ENCODE results near the gene SLC43A2. TPM values are rescaled to one million over a fixed set of nuclear protein-coding genes. Genes with fewer than 3 reads are reported as not detected.

Gene SLC43A2
- total RNA-seq, 1 experiment from 2014 or later: 12.9 TPM

DNA sequence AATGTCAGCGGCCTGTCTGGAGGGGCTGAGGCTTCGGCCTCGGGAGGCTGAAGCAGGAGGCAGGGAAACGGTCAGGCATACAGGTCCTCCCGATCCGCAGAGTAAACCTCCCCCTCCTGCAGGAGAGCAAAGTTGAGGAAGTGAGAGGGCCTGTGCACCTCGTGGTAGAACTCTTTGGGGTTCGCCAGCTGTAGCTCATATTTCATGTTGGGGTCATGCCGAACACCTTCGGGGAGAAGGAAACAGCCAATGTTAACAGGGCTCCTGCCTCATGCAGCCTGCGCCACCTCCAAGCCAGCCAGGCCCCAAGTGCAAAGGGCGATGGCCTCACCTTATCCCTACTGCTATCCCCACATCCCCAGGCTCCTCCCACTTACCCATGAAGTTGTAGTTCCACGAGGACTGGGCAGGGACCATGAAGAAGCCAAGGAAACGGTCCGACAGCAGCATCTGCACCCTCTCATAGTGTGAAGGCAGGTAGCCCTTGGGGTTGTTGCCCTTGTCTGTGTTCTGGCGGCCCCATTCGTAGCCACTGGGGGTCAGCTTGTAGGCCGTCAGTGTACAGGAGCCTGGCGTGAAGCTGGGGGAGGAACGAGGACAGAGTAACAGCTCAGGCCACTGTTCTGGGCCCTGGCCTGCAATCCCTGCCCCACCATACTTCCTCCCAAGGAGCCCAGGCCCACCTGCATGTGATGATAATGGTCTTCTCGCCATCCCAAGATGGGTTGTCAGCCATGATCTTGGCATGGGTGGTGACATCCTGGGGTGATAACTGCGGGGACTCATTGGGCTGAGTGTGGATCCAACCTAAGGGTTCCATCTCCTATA, 22.3 kb upstream of the SLC43A2 start:
- Mint-ChIP-seq H3K9me3 (no peaks in the 10 kb centered on the region), H3K27me3 (ENCODE audit: low read depth) (no peaks in the 10 kb centered on the region; the same call in 1 of the 2 replicates), H3K36me3 (ENCODE audit: insufficient read depth in 1 of 3, low read depth in 3 of 3) (peaks cover 42 to 55% (median 49%) of the 10 kb centered on the region in 3 experiments; a peak in 6 of 7 replicates), H3K27ac (peak overlapping the region in 1 of 3 experiments; percentile 5; a peak in 1 of 7 replicates), H3K4me1 (peaks cover 14 to 17% of the 10 kb centered on the region in 2 experiments), H3K4me3 (0 out of 5 replicates have a peak overlapping the region, but pooled peaks of 1 of the 2 experiments have one; percentile 29)
- Histone ChIP-seq H3K56ac (ENCODE audit: insufficient read length, low read depth, low read length) (no peak overlapping the region), H3K9me3 (ENCODE audit: control insufficient read depth, low read depth, low read length) (no peaks in the 10 kb centered on the region), H2BK120ac (ENCODE audit: low read depth, low read length, poor library complexity, severe bottlenecking) (no peak overlapping the region), H3K79me2 (ENCODE audit: insufficient read depth, low read length) (no peaks in the 10 kb centered on the region), H3K4ac (ENCODE audit: low read depth, low read length) (no peak overlapping the region), H3K23ac (ENCODE audit: insufficient read length, low read depth, low read length) (no peak overlapping the region), H3T11ph (ENCODE audit: low read length) (no peak overlapping the region), H4K5ac (ENCODE audit: insufficient read length, low read depth, low read length) (no peak overlapping the region), H4K8ac (replicated peaks; ENCODE audit: insufficient read length, low read depth, low read length) (no peak overlapping the region), H3K9ac (ENCODE audit: extremely low read depth, insufficient read length, low read length) (no peak overlapping the region), H2AK5ac (ENCODE audit: insufficient read length, low read length) (no peak overlapping the region), H3K79me1 (ENCODE audit: insufficient read depth, low read depth, low read length, poor library complexity, severe bottlenecking) (no peaks in the 10 kb centered on the region), H3K23me2 (ENCODE audit: insufficient read length, low read depth, low read length, poor library complexity, severe bottlenecking) (peaks cover 8% of the 10 kb centered on the region), H2BK20ac (ENCODE audit: low read depth, low read length, poor library complexity, severe bottlenecking) (no peak overlapping the region), H4K20me1 (ENCODE audit: control insufficient read depth, insufficient read depth, insufficient read length) (no peaks in the 10 kb centered on the region), H2BK5ac (ENCODE audit: insufficient read length, low read length) (no peak overlapping the region), H2AFZ (ENCODE audit: low read length) (no peak overlapping the region), H2BK12ac (ENCODE audit: insufficient read length, low read depth, low read length) (no peak overlapping the region), H3K14ac (ENCODE audit: insufficient read depth, low read length) (no peak overlapping the region; the same call in 1 of the 2 replicates), H3K4me2 (ENCODE audit: insufficient read depth, insufficient read length, low read length) (no peak overlapping the region), H4K91ac (ENCODE audit: insufficient read length, low read depth, low read length) (no peak overlapping the region), H2BK15ac (ENCODE audit: low read depth, low read length) (no peak overlapping the region), H3K27ac (ENCODE audit: insufficient read length, low read depth, low read length) (no peak overlapping the region), H3K4me1 (ENCODE audit: insufficient read depth, low read length) (0 out of 2 replicates have a peak, but pooled peaks cover under 1% of the 10 kb centered on the region), H3K27me3 (ENCODE audit: insufficient read depth, low read length) (no peaks in the 10 kb centered on the region), H3K18ac (ENCODE audit: insufficient read length, low read depth, low read length) (no peak overlapping the region)
- DNase-seq: peak; percentile 37
- no CpG with 5 or more reads among the region's 22 CpGs for WGBS (ENCODE audit: extremely low coverage, insufficient read length, low lambda C conversion rate)
- TF ChIP-seq, protein P1, sequence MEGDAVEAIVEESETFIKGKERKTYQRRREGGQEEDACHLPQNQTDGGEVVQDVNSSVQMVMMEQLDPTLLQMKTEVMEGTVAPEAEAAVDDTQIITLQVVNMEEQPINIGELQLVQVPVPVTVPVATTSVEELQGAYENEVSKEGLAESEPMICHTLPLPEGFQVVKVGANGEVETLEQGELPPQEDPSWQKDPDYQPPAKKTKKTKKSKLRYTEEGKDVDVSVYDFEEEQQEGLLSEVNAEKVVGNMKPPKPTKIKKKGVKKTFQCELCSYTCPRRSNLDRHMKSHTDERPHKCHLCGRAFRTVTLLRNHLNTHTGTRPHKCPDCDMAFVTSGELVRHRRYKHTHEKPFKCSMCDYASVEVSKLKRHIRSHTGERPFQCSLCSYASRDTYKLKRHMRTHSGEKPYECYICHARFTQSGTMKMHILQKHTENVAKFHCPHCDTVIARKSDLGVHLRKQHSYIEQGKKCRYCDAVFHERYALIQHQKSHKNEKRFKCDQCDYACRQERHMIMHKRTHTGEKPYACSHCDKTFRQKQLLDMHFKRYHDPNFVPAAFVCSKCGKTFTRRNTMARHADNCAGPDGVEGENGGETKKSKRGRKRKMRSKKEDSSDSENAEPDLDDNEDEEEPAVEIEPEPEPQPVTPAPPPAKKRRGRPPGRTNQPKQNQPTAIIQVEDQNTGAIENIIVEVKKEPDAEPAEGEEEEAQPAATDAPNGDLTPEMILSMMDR (conservative IDR thresholded peaks at IDR 0.05): no peak

Data from H9 (cell line).